Left lung (tissue), 10 donors: ENCODE results near the gene EFNA4. TPM values are rescaled to one million over a fixed set of nuclear protein-coding genes. Genes with fewer than 3 reads are reported as not detected.

Source experiments
- ATAC-seq: fragments of 200-7000 bp; cut with Tn5 transposase; one replicate; pipeline ENCODE4 v1.9.1; 2020; ENCODE audit warnings: moderate library complexity
- DNase-seq, 4 donors: peaks; one replicate each; pipeline ENCODE4 v3.0.0-alpha.2; 2013 to 2020
- H3K27ac ChIP-seq, 2 donors: fragments of 200-600 bp; sonication (generic) in 1 of 2; one replicate each; pipeline versions ENCODE4 v1.5.0 to v1.8.0; 2020 to 2021
- H3K27me3 ChIP-seq, 2 donors: fragments of 200-600 bp; sonication (generic) in 1 of 2; one replicate each; pipeline versions ENCODE4 v1.5.0 to v1.8.0; 2020 to 2021
- H3K36me3 ChIP-seq, 2 donors: fragments of 200-600 bp; sonication (generic) in 1 of 2; one replicate each; pipeline versions ENCODE4 v1.5.0 to v1.8.0; 2020 to 2021
- H3K4me1 ChIP-seq, 2 donors: fragments of 200-600 bp; one replicate each; pipeline ENCODE4 v1.8.0; 2021
- H3K4me3 ChIP-seq, 2 donors: fragments of 200-600 bp; sonication (generic) in 1 of 2; one replicate each; pipeline versions ENCODE4 v1.5.0 to v1.8.0; 2020 to 2021; ENCODE audit warnings: mild to moderate bottlenecking in 1 of 2
- H3K9me3 ChIP-seq, 2 donors: fragments of 200-600 bp; sonication (generic) in 1 of 2; one replicate each; pipeline versions ENCODE4 v1.5.0 to v1.8.0; 2020 to 2021
- intact Hi-C, 2 donors: fragments of 100-400 bp; cut with DNase I; formaldehyde crosslinking; loops; one replicate each; pipeline versions ENCODE4 v1.11.2 to v1.14.2; 2022
- polyA plus RNA-seq, 6 donors: library from polyadenylated mRNA; unstranded; fragments of 120-200 nt; gene quantifications; one replicate each; pipeline ENCODE4 v1.2.1, GENCODE V29; 2013; ENCODE audit not compliant: insufficient read length in 6 of 6
- total RNA-seq, 2 donors: library from RNA; stranded (reverse); fragmentation: NEBNext Ultra II Directional; extraction: Animal tissue kit (Norgen Biotek cat#: 25700); gene quantifications; one replicate each; pipeline ENCODE4 v1.2.1, GENCODE V29; 2021
- TF ChIP-seq, protein P1 (sequence below), 2 donors: fragments of 200-600 bp; sonication (generic) in 1 of 2; IDR thresholded peaks; one replicate each; pipeline versions ENCODE4 v1.5.0 to v1.8.0; 2021; ENCODE audit warnings: antibody characterized with exemption in 2 of 2
- donor health status: DM: no; HTN: yes; CAD: no.
- donor health status: DM: no; HTN: no; CAD: no.

Gene EFNA4
- total and polyA plus RNA-seq, 8 donors = 8.6 to 23.1 (median 21.8) TPM

DNA sequence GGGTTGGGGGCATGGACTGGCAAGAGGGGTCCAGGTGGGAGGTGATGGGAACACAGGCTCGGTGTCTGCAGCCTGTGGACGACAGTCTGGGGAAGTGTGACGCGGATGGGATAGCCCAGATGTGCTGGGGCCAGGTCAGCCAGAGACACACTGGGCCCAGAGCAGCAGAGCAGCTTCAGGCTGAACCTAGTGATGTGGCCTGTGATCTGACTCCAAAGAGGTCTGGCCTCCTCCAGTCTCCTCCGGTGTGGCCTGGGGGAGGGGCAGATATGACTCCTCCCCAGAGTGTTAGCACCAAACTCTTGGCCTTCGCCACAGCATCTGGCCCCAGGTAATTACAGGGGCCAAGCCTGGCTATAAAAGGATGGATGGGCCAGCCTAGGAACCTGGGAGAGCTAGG is 28.6 kb downstream of the EFNA4 start:
- H3K36me3 ChIP-seq = no peaks in the 10 kb centered on the region
- ATAC-seq (no peak), DNase-seq (peak in 1 of 4 donors; percentile 36)
- no peak overlapping the region for H3K27ac ChIP-seq
- intact Hi-C loops = loop anchor here in 1 of 2 donors (2.0 kb wide), 1 partner anchor 77 kb away; no protein-coding TSS in a partner anchor
- H3K27me3 ChIP-seq = no peaks in the 10 kb centered on the region
- TF ChIP-seq, protein P1, sequence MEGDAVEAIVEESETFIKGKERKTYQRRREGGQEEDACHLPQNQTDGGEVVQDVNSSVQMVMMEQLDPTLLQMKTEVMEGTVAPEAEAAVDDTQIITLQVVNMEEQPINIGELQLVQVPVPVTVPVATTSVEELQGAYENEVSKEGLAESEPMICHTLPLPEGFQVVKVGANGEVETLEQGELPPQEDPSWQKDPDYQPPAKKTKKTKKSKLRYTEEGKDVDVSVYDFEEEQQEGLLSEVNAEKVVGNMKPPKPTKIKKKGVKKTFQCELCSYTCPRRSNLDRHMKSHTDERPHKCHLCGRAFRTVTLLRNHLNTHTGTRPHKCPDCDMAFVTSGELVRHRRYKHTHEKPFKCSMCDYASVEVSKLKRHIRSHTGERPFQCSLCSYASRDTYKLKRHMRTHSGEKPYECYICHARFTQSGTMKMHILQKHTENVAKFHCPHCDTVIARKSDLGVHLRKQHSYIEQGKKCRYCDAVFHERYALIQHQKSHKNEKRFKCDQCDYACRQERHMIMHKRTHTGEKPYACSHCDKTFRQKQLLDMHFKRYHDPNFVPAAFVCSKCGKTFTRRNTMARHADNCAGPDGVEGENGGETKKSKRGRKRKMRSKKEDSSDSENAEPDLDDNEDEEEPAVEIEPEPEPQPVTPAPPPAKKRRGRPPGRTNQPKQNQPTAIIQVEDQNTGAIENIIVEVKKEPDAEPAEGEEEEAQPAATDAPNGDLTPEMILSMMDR (IDR thresholded peaks at IDR 0.05) = no peak
- no peak overlapping the region for H3K4me3 ChIP-seq
- no peaks in the 10 kb centered on the region for H3K9me3 ChIP-seq
- peaks cover 11 to 21% of the 10 kb centered on the region in 2 donors for H3K4me1 ChIP-seq

DNA sequence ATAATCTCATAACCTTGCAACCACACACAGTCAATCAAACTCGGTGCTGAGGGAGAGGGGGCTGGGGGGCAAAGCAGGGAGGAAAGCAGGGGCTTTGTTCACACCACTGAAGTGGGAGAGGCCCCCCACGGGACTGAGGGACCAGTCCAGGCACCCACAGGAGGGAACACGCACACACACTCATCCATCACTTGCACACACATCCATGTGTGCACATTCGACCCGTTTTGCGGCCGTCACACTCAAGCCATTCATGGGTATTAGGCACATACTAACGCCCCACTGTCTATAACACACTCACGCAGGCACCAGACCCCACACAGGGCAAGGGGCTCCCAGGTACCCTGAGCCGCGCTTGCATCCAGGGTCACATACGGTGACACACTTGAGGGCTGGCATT is 29.1 kb downstream of the EFNA4 start:
- no peak for ATAC-seq
- intact Hi-C loops = loop anchor here in 1 of 2 donors (2.0 kb wide), 1 partner anchor 76 kb away; no protein-coding TSS in a partner anchor
- peaks cover 11 to 21% of the 10 kb centered on the region in 2 donors for H3K4me1 ChIP-seq
- no peaks in the 10 kb centered on the region for H3K9me3 ChIP-seq
- DNase-seq = peak in 1 of 4 donors; percentile 39
- TF ChIP-seq, protein P1 (IDR thresholded peaks at IDR 0.05) = no peak
- no peaks in the 10 kb centered on the region for H3K36me3 ChIP-seq
- H3K27me3 ChIP-seq = no peaks in the 10 kb centered on the region
- no peak overlapping the region for H3K27ac ChIP-seq
- no peak overlapping the region for H3K4me3 ChIP-seq

DNA sequence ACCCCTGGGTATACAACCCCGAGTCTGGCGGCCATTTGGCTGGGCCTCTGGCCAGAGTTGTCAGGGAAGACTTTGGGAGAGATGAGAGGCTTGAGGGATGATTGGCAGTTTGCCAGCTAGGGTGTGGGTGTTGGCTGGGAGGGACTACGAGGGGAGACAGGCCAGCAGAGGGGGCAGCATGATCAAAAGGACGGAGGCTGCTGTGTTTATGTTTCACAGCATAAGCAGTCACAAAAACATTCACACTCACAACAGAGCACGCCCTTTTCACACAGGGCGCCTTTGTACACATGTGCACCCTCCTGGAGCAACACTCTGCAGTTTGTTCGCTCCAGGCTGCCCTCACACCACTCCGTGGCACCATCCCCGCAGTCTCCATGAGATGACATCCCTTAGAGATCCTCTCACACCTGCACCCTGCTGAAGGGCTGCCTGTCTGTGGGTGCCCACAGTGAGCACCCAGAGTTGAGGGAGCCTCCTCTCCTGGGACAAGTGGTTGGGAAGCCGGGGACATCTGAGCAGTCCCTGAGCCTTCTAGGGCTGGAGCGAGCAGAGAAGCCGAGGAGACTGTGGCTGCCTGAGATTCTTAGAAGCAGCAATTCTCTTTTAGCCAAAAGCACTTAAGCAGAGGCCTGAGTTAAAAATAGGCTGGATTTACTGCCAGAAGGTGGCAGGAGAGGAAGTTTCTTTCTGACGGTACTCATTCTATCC is 30.5 kb downstream of the EFNA4 start:
- no peaks in the 10 kb centered on the region for H3K9me3 ChIP-seq
- H3K27ac ChIP-seq = peak overlapping the region in 1 of 2 donors; percentile 49
- no peak overlapping the region for H3K4me3 ChIP-seq
- no peaks in the 10 kb centered on the region for H3K27me3 ChIP-seq
- intact Hi-C loops = loop anchor here in 1 of 2 donors (2.0 kb wide), 1 partner anchor 75 kb away; no protein-coding TSS in a partner anchor
- DNase-seq = peak in 2 of 4 donors; percentile 42 to 72
- H3K4me1 ChIP-seq = peaks cover 11 to 21% of the 10 kb centered on the region in 2 donors
- peak; percentile 77 for ATAC-seq
- H3K36me3 ChIP-seq = no peaks in the 10 kb centered on the region
- TF ChIP-seq, protein P1 (IDR thresholded peaks at IDR 0.05) = no peak

DNA sequence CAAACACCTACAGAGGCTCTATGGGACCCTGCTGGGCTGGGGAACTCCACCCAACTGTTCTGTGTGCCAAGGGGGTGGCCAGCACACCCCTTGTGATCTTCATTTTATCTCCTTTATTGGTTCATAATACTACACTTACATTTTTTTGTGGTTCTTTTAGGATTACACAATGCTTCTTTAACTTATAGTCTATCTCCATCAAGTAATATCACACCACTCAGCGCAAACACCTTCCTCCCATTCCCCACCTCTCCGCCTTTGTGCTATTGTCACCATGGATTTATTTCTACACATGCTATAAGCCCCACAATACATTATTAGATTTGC is 31.0 kb downstream of the EFNA4 start:
- Histone ChIP-seq H3K27ac (no peak overlapping the region), H3K36me3 (no peaks in the 10 kb centered on the region), H3K9me3 (no peaks in the 10 kb centered on the region), H3K4me1 (peaks cover 11 to 21% of the 10 kb centered on the region in 2 donors), H3K4me3 (no peak overlapping the region), H3K27me3 (no peaks in the 10 kb centered on the region)
- TF ChIP-seq, protein P1 (IDR thresholded peaks at IDR 0.05) = no peak
- ATAC-seq = peak; percentile 4
- DNase-seq = no peak
- intact Hi-C loops = no loop called here

GRCh38 chr1:155099331-155099730 is 35.8 kb downstream of the EFNA4 start:
- DNase-seq (no peak), ATAC-seq (no peak)
- TF ChIP-seq, protein P1 (IDR thresholded peaks at IDR 0.05) = no peak
- Histone ChIP-seq H3K9me3 (no peaks in the 10 kb centered on the region), H3K27ac (no peak overlapping the region), H3K4me1 (peaks cover 3 to 28% of the 10 kb centered on the region in 2 donors), H3K4me3 (no peak overlapping the region), H3K36me3 (no peaks in the 10 kb centered on the region), H3K27me3 (no peaks in the 10 kb centered on the region)
- intact Hi-C loops = no loop called here
